Stimulated activated effector memory CD8-positive, alpha-beta T cell treated with anti-CD3 and anti-CD28 coated beads, Interleukin-12 subunit alpha, Interleukin-12 subunit beta, amount 100 ng/mL, for 72 hours (primary cell): ENCODE measurements around the gene LRRC4C.

Experiments
- ATAC-seq: fragments of 150-1000 bp; cut with Tn5 transposase; 2 replicates; pipeline ENCODE4 v1.10.0; 2021
- DNase-seq, 2 donors: peaks; one replicate each; pipeline ENCODE4 v3.0.0; 2021 to 2022; ENCODE audit warnings: low spot score in 2 of 2
- H3K27ac Mint-ChIP-seq: one replicate; pipeline ENCODE4 v1.8.0; 2022; ENCODE audit warnings: mild to moderate bottlenecking, mixed read lengths
- H3K36me3 Mint-ChIP-seq: one replicate; pipeline ENCODE4 v1.8.0; 2022; ENCODE audit warnings: mild to moderate bottlenecking, mixed read lengths
- H3K4me1 Mint-ChIP-seq: one replicate; pipeline ENCODE4 v1.8.0; 2022; ENCODE audit warnings: mixed read lengths
- H3K4me3 Mint-ChIP-seq: one replicate; pipeline ENCODE4 v1.8.0; 2022; ENCODE audit warnings: mild to moderate bottlenecking, mixed read lengths
- H3K9me3 Mint-ChIP-seq: one replicate; pipeline ENCODE4 v1.8.0; 2022; ENCODE audit warnings: mixed read lengths

The LRRC4C gene

DNA sequence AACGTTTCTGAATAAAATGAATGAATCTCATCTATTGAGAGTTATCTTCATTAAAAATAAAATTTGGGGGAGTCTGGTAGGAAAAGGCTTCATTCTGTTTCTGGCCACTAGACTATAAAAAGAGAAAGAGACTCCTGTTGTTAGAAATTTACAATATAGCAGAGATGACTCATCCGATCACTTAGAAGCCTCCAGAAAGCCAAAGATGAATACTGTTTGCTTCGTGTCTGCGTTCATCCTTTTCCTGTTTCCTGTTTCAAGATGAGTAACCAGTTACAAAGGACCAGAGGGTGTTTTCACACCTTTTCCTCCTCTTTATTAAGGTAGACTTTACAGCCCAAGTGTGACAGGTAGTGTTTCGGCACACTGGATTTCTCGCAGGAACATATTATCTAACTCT is 1120.7 kb downstream of the LRRC4C start:
- H3K9me3 Mint-ChIP-seq, result peaks cover 11% of the 10 kb centered on the region
- no peak overlapping the region for H3K27ac Mint-ChIP-seq
- ATAC-seq (no peak), DNase-seq (no peak)
- H3K4me3 Mint-ChIP-seq, result no peak overlapping the region
- no peaks in the 10 kb centered on the region for H3K36me3 Mint-ChIP-seq
- H3K4me1 Mint-ChIP-seq, result no peaks in the 10 kb centered on the region

DNA sequence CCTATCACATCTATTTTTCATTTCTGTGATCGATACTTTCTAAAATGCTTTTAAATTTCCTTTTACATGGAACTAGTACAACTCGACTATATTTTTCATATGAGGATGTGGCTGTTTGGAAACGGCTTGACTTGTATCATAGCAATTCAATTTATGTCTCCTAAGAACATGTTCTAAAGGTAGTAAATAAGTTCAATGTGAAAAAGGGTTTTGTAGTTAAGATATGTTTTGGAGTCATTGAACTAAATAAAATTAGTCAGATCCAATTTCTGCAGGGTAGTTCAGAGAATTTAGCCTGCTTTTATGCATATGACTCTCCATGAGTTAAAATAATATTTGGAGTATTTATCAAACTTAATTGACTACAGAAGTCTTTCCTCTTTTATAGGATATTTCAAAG is 1121.4 kb downstream of the LRRC4C start:
- no peaks in the 10 kb centered on the region for H3K36me3 Mint-ChIP-seq
- H3K27ac Mint-ChIP-seq, result no peak overlapping the region
- no peaks in the 10 kb centered on the region for H3K4me1 Mint-ChIP-seq
- DNase-seq (no peak), ATAC-seq (no peak)
- peaks cover 10% of the 10 kb centered on the region for H3K9me3 Mint-ChIP-seq
- H3K4me3 Mint-ChIP-seq, result no peak overlapping the region

DNA sequence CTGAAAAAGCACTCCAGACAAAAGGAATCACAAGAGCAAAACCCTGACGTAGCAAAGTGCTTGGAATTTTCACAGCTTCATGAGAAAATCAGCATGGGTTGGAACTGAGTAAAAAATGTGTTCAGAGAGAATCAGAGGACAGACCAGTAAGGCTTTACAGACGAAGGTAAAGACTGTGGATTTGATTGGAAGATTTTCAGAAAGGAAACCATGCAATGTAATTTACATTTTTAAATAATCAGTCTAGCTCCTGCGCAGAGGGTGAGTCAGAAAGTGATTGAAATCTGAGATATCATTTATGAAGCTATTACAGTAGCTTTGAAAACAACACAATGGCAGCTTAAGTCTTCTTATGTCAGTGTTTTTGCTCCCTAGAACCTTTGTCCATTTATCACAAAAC is 1122.3 kb downstream of the LRRC4C start:
- H3K36me3 Mint-ChIP-seq, result no peaks in the 10 kb centered on the region

DNA sequence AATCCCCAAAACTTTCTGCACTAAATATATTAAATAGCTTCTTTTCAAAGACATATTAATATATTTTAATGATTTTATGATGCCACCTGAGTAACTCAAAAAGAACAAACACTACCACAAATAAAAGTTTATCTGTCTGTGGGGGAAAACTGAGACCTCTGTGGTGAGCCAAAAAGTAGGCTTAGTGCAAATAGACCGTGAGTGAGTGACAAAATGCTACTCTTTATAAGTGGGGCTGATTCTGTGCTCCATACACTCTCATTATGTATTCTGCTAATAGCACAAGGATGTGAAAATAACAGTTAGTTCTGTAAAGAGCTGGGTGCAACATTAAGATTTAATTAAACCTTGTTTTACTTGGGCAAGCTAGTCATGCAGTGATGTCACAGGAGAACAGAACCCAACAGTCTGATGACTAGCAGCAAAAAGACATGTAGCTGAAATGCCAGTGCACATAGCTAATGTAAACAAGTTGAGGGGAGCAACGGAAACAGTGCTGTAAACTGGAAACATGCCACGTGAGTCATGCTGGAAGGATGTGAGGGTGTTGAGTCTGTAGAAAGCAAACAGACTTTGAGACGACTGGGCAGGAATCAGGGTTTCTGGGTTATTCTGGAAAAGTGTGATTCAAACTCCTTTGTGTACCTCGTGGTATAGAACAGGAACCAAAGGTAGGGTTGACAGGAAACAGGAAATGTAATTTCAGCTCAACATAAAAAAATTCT is 1130.4 kb downstream of the LRRC4C start:
- Mint-ChIP-seq H3K4me3 (no peak overlapping the region), H3K4me1 (no peaks in the 10 kb centered on the region), H3K9me3 (peaks cover 17% of the 10 kb centered on the region), H3K27ac (no peak overlapping the region), H3K36me3 (no peaks in the 10 kb centered on the region)
- DNase-seq, result no peak
- no peak for ATAC-seq

More for the DNA sequence above, 1122.3 kb downstream of the LRRC4C start:
- DNase-seq, result no peak
- Mint-ChIP-seq H3K9me3 (peaks cover 11% of the 10 kb centered on the region), H3K4me1 (no peaks in the 10 kb centered on the region), H3K4me3 (no peak overlapping the region), H3K27ac (no peak overlapping the region)
- no peak for ATAC-seq

DNA sequence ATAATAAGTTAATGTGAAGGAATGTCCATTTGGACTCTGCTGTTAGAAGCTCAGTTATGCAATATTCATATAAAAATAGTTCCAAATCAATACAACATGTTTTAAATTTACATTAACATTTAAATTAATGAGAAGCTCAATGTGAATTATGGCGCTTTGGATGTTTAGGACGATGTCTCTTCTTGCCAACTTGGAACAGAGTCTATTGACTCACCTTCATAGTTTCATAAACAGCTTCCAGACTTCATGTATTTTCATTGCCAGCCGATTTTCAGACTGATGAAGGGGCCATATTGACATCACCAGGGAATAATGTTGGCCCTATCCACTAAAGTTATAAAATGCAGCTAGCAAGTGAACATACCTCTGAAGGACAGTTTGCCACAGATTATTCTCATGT is 1136.2 kb downstream of the LRRC4C start:
- Mint-ChIP-seq H3K36me3 (no peaks in the 10 kb centered on the region), H3K9me3 (peaks cover 14% of the 10 kb centered on the region), H3K27ac (no peak overlapping the region), H3K4me1 (no peaks in the 10 kb centered on the region), H3K4me3 (no peak overlapping the region)
- no peak for ATAC-seq
- DNase-seq, result no peak

DNA sequence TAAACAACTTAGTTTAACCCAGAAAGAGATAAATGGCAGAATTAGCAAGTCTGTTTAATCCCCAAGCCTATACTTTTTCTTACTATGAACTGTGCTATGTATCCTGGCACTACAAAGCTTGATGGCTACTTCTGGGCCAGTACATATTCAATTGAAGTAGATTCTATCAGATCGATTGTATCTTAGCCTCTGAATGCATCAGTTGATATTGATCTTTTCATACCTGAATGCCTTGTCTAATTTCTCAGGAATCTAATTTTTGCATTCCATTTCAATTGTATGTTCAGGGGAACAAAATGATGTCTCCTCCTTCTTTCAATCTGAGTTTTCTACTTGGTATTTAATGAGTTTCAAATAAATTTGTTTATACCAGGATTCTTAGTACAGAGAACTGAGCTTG is 1137.9 kb downstream of the LRRC4C start:
- Mint-ChIP-seq H3K4me1 (no peaks in the 10 kb centered on the region), H3K27ac (no peak overlapping the region), H3K36me3 (no peaks in the 10 kb centered on the region), H3K4me3 (no peak overlapping the region), H3K9me3 (peaks cover 15% of the 10 kb centered on the region)
- DNase-seq (no peak), ATAC-seq (no peak)

DNA sequence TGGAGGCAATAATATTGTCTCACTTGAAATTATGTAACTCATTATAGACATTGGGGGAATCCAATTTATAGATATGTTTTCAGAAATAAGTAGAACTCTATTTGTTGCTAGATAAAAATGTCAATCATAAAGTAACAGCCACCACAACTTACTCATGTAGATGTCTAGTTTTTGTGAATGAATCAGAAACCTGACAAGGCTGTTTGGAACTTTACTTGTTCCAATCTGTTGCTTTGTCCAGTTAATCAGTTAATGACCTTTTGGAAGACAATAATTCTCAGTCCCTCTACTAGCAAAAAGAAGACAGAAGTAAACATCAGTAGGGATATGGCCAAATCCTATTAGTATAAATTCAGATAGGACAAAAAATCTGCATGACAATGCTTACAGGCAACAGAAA is 1143.3 kb downstream of the LRRC4C start:
- H3K4me1 Mint-ChIP-seq, result no peaks in the 10 kb centered on the region
- no peak overlapping the region for H3K27ac Mint-ChIP-seq
- DNase-seq, result no peak
- no peaks in the 10 kb centered on the region for H3K36me3 Mint-ChIP-seq
- ATAC-seq, result no peak
- peaks cover 20% of the 10 kb centered on the region for H3K9me3 Mint-ChIP-seq
- no peak overlapping the region for H3K4me3 Mint-ChIP-seq

DNA sequence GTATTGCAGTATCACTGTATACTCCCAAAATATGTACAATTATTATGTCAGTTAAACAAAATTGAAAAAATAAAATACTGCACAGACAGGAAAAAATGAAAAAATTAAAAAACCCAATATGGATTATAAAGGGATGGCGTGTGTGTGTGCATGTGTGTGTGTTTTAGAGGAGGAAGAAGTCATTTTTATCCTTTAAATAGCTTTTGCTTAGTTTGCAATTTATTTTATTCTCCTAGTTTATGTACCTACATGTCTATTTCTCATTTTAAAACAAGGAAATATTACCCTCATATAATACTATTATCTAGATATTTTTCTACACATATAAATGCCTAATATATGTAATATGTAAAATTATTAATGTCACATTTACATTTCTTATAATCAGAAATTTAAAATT is 1144.3 kb downstream of the LRRC4C start:
- no peak overlapping the region for H3K4me3 Mint-ChIP-seq
- ATAC-seq, result no peak
- no peaks in the 10 kb centered on the region for H3K4me1 Mint-ChIP-seq
- peaks cover 20% of the 10 kb centered on the region for H3K9me3 Mint-ChIP-seq
- no peak for DNase-seq
- H3K36me3 Mint-ChIP-seq, result no peaks in the 10 kb centered on the region
- no peak overlapping the region for H3K27ac Mint-ChIP-seq

DNA sequence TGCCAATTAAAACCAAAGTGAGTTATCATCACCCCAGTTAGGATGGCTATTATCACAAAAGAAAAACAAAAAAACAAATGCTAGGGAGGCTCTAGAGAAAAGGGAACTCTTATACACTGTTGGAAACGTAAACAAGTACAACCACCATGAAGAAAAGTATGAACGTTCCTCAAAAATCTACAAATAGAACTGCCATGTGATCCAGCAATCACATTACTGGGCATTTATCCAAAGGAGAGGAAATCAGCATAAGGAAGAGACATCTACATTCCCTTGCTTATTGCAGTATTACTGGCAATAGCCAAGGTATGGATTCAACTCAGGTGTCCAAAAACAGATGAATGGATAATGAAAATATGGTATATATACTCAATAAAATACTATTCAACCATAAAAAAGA is 1145.1 kb downstream of the LRRC4C start:
- Mint-ChIP-seq H3K9me3 (peaks cover 20% of the 10 kb centered on the region), H3K4me1 (no peaks in the 10 kb centered on the region), H3K36me3 (no peaks in the 10 kb centered on the region), H3K4me3 (no peak overlapping the region), H3K27ac (no peak overlapping the region)
- no peak for ATAC-seq
- DNase-seq, result no peak

DNA sequence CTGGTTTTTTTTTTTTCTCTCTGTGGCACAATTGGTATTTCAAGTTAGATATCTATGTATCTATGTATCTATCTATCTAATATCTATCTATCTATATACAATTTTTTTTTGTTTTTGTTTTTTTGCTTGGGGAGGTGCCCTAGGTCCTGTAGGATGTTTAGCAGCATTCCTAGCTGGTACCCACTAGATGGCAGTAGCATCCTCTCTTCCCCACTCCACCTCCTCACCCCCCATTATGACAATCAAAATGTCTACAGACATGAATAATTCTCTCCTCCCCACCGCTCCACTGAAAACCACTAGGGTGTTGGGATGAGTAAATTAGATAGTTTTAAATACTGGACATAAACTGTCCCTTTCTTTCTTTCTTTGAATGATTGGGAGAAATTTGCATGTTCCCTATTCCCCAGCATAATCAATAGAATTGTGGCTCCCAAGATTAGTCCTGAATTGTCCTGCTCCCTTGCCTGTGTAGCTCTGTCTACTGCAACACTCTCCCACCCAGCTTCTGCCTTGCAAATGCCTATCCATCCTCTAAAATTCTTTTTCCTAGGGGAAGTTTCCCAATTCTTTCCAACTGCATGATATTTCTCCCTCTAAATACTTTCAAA is 1152.4 kb downstream of the LRRC4C start:
- no peak for DNase-seq
- no peak for ATAC-seq
- no peak overlapping the region for H3K4me3 Mint-ChIP-seq
- no peak overlapping the region for H3K27ac Mint-ChIP-seq
- H3K4me1 Mint-ChIP-seq, result no peaks in the 10 kb centered on the region
- H3K36me3 Mint-ChIP-seq, result no peaks in the 10 kb centered on the region
- H3K9me3 Mint-ChIP-seq, result peaks cover 22% of the 10 kb centered on the region

DNA sequence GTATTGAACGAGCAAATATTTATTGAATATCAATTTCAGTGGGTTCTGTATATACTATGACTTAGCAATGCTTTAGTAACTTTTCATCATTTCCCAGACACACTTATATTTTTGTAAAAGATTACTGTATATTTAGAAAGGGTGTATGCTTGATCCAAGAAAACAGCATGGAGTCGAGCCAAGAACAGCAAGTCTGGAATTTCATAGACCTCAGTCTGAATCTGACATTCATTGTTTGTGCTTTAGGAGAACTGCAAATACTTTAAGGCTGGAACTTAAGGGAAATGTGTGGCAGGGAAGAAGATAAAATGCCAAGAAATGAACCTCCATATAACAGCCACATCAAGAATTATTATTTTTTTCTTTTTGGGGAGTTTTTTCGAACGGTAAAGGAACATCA is 1156.8 kb downstream of the LRRC4C start:
- H3K4me1 Mint-ChIP-seq, result no peaks in the 10 kb centered on the region
- no peak overlapping the region for H3K27ac Mint-ChIP-seq
- no peaks in the 10 kb centered on the region for H3K36me3 Mint-ChIP-seq
- ATAC-seq, result no peak
- no peak overlapping the region for H3K4me3 Mint-ChIP-seq
- peaks cover 21% of the 10 kb centered on the region for H3K9me3 Mint-ChIP-seq
- no peak for DNase-seq

DNA sequence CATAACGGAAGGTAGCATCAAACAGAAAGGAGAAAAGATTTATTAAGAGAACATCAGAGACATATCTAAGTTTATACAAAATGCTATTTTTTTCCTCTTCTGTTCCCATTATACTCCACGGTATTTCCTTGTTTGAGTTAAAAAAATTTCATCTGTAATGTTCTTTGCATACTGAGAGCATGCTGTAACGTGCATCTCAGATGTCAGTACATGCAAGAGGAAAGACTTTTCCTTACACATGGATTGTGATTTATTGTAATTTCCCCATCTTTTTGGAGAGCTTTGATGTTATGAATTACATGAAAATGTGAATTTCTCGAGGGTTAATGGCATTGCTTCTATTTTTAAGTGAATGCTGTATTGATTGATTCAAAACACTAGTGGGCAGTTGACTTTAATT is 1164.0 kb downstream of the LRRC4C start:
- Mint-ChIP-seq H3K4me1 (peaks cover 7% of the 10 kb centered on the region), H3K27ac (no peak overlapping the region), H3K4me3 (no peak overlapping the region), H3K36me3 (no peaks in the 10 kb centered on the region), H3K9me3 (peaks cover 14% of the 10 kb centered on the region)
- no peak for ATAC-seq
- no peak for DNase-seq

DNA sequence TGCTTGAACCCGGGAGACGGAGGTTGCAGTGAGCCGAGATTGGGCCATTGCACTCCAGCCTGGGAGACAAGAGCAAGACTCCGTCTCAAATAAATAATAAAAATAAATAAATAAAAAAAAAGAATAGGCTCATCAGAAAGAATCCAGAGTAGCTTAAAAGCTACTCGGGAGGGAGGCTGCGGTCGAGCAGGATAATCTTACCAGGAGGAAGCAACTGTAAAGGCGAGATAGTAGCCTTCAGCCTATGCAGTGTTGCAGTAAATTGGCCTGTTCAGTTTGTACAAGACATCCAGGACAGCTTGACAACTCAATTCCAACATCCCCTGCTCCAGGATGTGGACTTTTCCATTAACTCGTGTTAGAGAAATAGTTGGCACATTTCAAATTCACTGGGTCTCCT is 1164.7 kb downstream of the LRRC4C start:
- DNase-seq, result no peak
- Mint-ChIP-seq H3K9me3 (peaks cover 14% of the 10 kb centered on the region), H3K36me3 (no peaks in the 10 kb centered on the region), H3K27ac (no peak overlapping the region), H3K4me1 (peaks cover 7% of the 10 kb centered on the region), H3K4me3 (no peak overlapping the region)
- ATAC-seq, result no peak

DNA sequence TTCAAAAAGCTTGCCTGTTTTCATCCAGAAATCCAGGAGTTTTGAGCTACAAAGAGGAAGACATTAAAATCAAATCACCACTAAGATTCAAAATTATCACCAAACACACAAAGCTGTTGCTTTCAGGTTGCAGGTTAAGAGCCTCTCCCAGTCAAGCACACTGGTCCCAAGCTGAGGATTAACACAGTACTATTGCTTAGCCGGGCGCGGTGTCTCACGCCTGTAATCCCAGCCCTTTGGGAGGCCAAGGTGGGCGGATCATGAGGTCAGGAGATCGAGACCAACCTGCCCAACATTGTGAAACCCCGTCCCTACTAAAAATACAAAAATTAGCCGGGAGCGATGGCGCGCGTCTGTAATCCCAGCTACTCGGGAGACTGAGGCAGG is 1165.1 kb downstream of the LRRC4C start:
- H3K36me3 Mint-ChIP-seq, result no peaks in the 10 kb centered on the region
- H3K9me3 Mint-ChIP-seq, result peaks cover 11% of the 10 kb centered on the region
- no peak overlapping the region for H3K27ac Mint-ChIP-seq
- peak overlapping the region; percentile 33 for H3K4me3 Mint-ChIP-seq
- no peak for ATAC-seq
- H3K4me1 Mint-ChIP-seq, result peaks cover 7% of the 10 kb centered on the region
- no peak for DNase-seq

DNA sequence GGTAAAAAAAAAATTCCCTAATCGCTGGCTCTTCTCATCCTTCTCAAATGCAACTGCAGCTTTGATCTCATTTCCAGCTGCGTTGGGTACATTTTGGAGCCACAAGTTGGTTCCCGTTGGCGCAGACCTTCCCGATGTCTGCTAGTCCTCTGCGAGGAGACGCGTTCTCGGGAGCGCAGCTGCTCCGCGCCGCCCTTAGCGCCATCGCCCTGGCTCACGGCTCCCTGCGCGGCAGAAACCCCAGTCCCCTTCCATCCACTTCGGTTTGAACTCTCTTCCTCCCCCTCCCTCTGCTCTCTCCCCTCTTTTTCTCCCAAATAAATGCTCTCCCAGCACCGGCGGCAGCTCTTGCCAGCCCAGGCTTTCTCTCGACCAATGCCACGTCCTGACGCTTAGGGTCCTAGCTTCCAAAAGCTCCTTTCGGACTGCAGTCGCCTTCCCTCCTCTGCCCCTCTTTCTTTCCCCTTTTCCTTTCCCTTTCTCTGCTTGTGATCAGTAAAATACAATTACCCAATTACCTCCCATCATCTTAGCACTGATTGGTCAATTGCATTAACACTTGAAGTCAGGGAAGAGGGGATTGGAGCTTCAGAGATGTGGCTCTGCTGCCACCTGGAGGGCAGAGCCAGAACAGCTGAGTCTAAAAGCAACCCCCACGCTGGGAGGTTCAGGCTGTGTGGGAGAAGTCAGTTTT is 1165.7 kb downstream of the LRRC4C start:
- Mint-ChIP-seq H3K4me3 (peak overlapping the region; percentile 33), H3K36me3 (no peaks in the 10 kb centered on the region), H3K9me3 (peaks cover 10% of the 10 kb centered on the region), H3K4me1 (peaks cover 7% of the 10 kb centered on the region), H3K27ac (no peak overlapping the region)
- ATAC-seq (peak; percentile 58), DNase-seq (peak in 1 of 2 donors; percentile 49)
